Right forelimb (tissue), 1 donor: Measurements from ENCODE around the gene CBFB.

Experiments used
- DNase-seq: peaks from one replicate; pipeline ENCODE4 v3.0.0-alpha.2; 2018

The CBFB gene

GRCh38 chr16:67141391-67141790, 112.4 kb downstream of the CBFB start:
- DNase-seq = no peak

DNA sequence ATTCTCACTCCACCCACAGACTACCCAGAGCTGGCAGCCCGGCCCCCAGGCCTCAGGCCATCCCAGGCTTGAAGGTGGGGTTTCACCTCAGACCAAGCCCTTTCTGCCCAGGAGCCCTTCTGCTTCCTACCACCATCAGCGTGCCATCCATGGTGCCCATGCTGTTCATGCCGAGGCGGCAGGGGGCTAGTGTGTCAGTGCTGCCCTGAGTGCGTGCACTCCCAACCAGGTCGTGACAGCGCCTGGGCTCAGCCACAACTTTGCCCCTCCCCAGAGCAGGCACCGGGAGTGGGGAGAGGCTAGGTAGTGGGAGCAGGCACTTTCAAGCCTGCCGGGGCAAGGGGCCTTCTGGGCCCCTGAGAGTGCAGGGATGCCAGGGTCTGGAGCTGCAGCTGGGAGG, 113.4 kb downstream of the CBFB start:
- no peak for DNase-seq

- no peak for DNase-seq
These were observed 116.0 kb downstream of the CBFB start for GRCh38 chr16:67144943-67145342.

GRCh38 chr16:67145746-67146145, 116.8 kb downstream of the CBFB start:
- DNase-seq = no peak

- DNase-seq = no peak
These were observed 117.8 kb downstream of the CBFB start for GRCh38 chr16:67146523-67147357.

- DNase-seq = no peak
These were observed 118.6 kb downstream of the CBFB start for GRCh38 chr16:67147437-67148140.

- DNase-seq = no peak
These were observed 119.3 kb downstream of the CBFB start for GRCh38 chr16:67148221-67148620.

- DNase-seq = no peak
These were observed 119.8 kb downstream of the CBFB start for GRCh38 chr16:67148656-67149275.

GRCh38 chr16:67149276-67150046, 120.5 kb downstream of the CBFB start:
- DNase-seq = no peak

GRCh38 chr16:67150047-67150832, 121.3 kb downstream of the CBFB start:
- peak; percentile 82 for DNase-seq
